ENCODE measurements around the gene ZCCHC17. TPM values are rescaled to one million over a fixed set of nuclear protein-coding genes. Genes with fewer than 3 reads are reported as not detected.
"Not testable (repeated sequence)": the region's sequence is repeated elsewhere in the genome, so short reads cannot be mapped to it uniquely, and the experiment has no call there.

ZCCHC17 gene
- total RNA-seq, 1 experiment from 2014 or later, result 42.0 TPM

- H3K27ac Mint-ChIP-seq, result peak overlapping the region; percentile 28
- DNase-seq (ENCODE audit: low spot score) (no peak), ATAC-seq (no peak)
- no peaks in the 10 kb centered on the region for H3K27me3 Mint-ChIP-seq (ENCODE audit: low read depth)
- peaks cover 62% of the 10 kb centered on the region for H3K36me3 Mint-ChIP-seq
- H3K9me3 Mint-ChIP-seq, result no peaks in the 10 kb centered on the region
- ChIA-PET POLR2A (no interaction called here), CTCF (interaction anchor here (0.8 to 1.6 kb wide), 2 partner anchors 88 to 90 kb away, joined by 3 to 7 read pairs; no protein-coding TSS in a partner anchor)
- TF ChIP-seq CTCF (IDR thresholded peaks at IDR 0.05), result no peak
- no peak for TF ChIP-seq AR (CRISPR knock-in tag; IDR thresholded peaks at IDR 0.05)
- TF ChIP-seq ZMAT4 (CRISPR knock-in tag; IDR thresholded peaks at IDR 0.05), result no peak
- no peak for TF ChIP-seq IRF2 (CRISPR knock-in tag; IDR thresholded peaks at IDR 0.05; ENCODE audit: borderline replicate concordance, low read depth)
- no peak for TF ChIP-seq ZNF512 (CRISPR knock-in tag; IDR thresholded peaks at IDR 0.05; ENCODE audit: borderline replicate concordance)
- no peak for TF ChIP-seq OVOL2 (CRISPR knock-in tag; IDR thresholded peaks at IDR 0.05; ENCODE audit: borderline replicate concordance)
- TF ChIP-seq E2F4 (CRISPR knock-in tag; IDR thresholded peaks at IDR 0.05; ENCODE audit: borderline replicate concordance, low read depth), result no peak
- no peak for TF ChIP-seq ZNF232 (CRISPR knock-in tag; IDR thresholded peaks at IDR 0.05)
- H3K4me3 Mint-ChIP-seq, result no peak overlapping the region
- H3K4me1 Mint-ChIP-seq, result no peaks in the 10 kb centered on the region
Measured at GRCh38 chr1:31273619-31274018, 23.2 kb upstream of the ZCCHC17 start.

- H3K36me3 Mint-ChIP-seq, result peaks cover 69% of the 10 kb centered on the region
- DNase-seq (ENCODE audit: low spot score); H3K27me3 Mint-ChIP-seq (ENCODE audit: low read depth); H3K4me3 Mint-ChIP-seq; H3K27ac Mint-ChIP-seq; POLR2A ChIA-PET; ATAC-seq; H3K9me3 Mint-ChIP-seq; H3K4me1 Mint-ChIP-seq: not testable (repeated sequence)
- CTCF ChIA-PET, result interaction anchor here (1.3 kb wide), 1 partner anchor 101 kb away, joined by 3 read pairs; no protein-coding TSS in a partner anchor
Measured at GRCh38 chr1:31282426-31282825, 14.4 kb upstream of the ZCCHC17 start.

GRCh38 chr1:31287791-31288190 lies 9.0 kb upstream of the ZCCHC17 start:
- CTCF ChIA-PET; DNase-seq (ENCODE audit: low spot score); H3K4me1 Mint-ChIP-seq; H3K27ac Mint-ChIP-seq; H3K4me3 Mint-ChIP-seq; H3K27me3 Mint-ChIP-seq (ENCODE audit: low read depth); H3K9me3 Mint-ChIP-seq; ATAC-seq; POLR2A ChIA-PET: not testable (repeated sequence)
- peaks cover 69% of the 10 kb centered on the region for H3K36me3 Mint-ChIP-seq

- H3K4me3 Mint-ChIP-seq, result no peak overlapping the region
Measured at GRCh38 chr1:31289021-31289420, 7.8 kb upstream of the ZCCHC17 start.

More at GRCh38 chr1:31289021-31289420, 7.8 kb upstream of the ZCCHC17 start:
- peaks cover 72% of the 10 kb centered on the region for H3K36me3 Mint-ChIP-seq
- ChIA-PET POLR2A (interaction anchor here (0.7 kb wide), 1 partner anchor 854 kb away, joined by 3 read pairs; no protein-coding TSS in a partner anchor), CTCF (no interaction called here)
- no peak for DNase-seq (ENCODE audit: low spot score)
- H3K27ac Mint-ChIP-seq, result no peak overlapping the region
- no peaks in the 10 kb centered on the region for H3K27me3 Mint-ChIP-seq (ENCODE audit: low read depth)
- ATAC-seq, result no peak
- TF ChIP-seq RORB (CRISPR knock-in tag; IDR thresholded peaks at IDR 0.05) (no peak), TP53 (CRISPR knock-in tag; IDR thresholded peaks at IDR 0.05) (no peak), CDX4 (CRISPR knock-in tag; IDR thresholded peaks at IDR 0.05; ENCODE audit: borderline replicate concordance) (no peak), E2F5 (CRISPR knock-in tag; IDR thresholded peaks at IDR 0.05) (no peak), TEAD4 (CRISPR knock-in tag; IDR thresholded peaks at IDR 0.05) (no peak), RELA (CRISPR knock-in tag; IDR thresholded peaks at IDR 0.05; ENCODE audit: borderline replicate concordance) (no peak), PREB (CRISPR knock-in tag; IDR thresholded peaks at IDR 0.05; ENCODE audit: borderline replicate concordance) (no peak), SMAD4 (CRISPR knock-in tag; IDR thresholded peaks at IDR 0.05) (no peak), FOXK1 (CRISPR knock-in tag; IDR thresholded peaks at IDR 0.05) (no peak), ZBTB21 (CRISPR knock-in tag; IDR thresholded peaks at IDR 0.05; ENCODE audit: borderline replicate concordance) (no peak), TEAD1 (CRISPR knock-in tag; IDR thresholded peaks at IDR 0.05) (no peak)
- H3K9me3 Mint-ChIP-seq, result no peaks in the 10 kb centered on the region
- no peaks in the 10 kb centered on the region for H3K4me1 Mint-ChIP-seq

Data from WTC11 (cell line).